NCI-H460 (cell line): ENCODE data around the gene HOXA9. TPM values are rescaled to one million over a fixed set of nuclear protein-coding genes. Genes with fewer than 3 reads are reported as not detected.

Experiments used
- DNase-seq: peaks from one replicate; pipeline ENCODE4 v3.0.0-alpha.2; 2016; ENCODE audit warnings: low read depth; ENCODE audit errors: extremely low read depth
- total RNA-seq: library from RNA; depleted of rRNA; stranded (reverse); fragments of >200 nt; shearing (Covaris generic); gene quantifications from 2 replicates; pipeline ENCODE4 v1.2.3, GENCODE V29; 2014

Gene HOXA9
- total RNA-seq, 1 experiment from 2014 or later: 7.8 TPM

DNA sequence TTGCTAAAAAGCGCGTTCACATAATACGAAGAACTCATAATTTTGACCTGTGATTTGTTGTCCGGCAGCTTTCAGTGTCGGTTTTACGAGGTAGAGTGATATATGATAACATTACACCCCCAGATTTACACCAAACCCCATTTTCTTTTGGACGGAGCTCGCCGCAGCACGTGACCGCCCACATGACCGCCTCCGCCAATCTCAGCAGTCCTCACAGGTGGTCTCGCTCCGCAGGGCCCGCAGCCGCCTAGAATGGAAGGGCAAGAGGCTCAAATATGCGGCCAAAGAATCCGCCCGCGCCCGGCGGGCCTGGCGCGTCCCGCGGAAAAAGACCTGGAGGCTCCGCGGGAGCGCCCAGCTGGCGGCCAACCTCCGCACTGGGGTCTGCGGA lies 8.8 kb downstream of the HOXA9 start, which contains the start of gene HOXA7:
Gene HOXA7, minus strand, starts transcription at position 168 of the 391 bp plus-strand sequence. Its CDS starts 130 bp downstream, at position 38.
- no peak for DNase-seq

DNA sequence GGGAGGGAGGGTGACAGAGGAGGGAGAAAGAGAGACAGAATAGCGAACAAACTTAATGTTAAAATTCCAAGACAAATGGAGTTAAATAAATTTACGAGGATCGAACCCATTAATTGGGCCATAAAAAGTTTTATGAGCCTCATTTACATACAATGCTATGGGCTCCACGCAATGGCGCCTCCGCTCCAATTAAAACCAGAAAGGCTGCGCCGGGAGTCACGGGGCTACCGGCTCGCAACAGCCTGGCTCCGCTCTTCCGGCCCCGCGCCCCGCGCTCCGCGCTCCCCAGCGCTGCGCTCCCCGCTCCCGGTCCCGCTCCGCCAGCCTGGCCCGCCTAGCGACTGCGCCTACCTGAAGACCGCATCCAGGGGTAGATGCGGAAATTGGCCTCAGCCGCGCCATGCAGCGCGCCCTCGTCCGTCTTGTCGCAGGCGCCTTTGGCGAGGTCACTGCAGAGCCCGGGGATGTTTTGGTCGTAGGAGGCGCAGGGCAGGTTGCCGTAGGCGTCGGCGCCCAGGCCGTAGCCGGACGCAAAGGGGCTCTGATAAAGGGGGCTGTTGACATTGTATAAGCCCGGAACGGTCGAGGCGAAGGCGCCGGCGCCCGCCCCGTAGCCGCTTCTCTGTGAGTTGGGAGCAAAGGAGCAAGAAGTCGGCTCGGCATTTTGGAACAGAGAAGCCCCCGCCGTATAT lies 9.4 kb downstream of the HOXA9 start:
- DNase-seq: no peak

DNA sequence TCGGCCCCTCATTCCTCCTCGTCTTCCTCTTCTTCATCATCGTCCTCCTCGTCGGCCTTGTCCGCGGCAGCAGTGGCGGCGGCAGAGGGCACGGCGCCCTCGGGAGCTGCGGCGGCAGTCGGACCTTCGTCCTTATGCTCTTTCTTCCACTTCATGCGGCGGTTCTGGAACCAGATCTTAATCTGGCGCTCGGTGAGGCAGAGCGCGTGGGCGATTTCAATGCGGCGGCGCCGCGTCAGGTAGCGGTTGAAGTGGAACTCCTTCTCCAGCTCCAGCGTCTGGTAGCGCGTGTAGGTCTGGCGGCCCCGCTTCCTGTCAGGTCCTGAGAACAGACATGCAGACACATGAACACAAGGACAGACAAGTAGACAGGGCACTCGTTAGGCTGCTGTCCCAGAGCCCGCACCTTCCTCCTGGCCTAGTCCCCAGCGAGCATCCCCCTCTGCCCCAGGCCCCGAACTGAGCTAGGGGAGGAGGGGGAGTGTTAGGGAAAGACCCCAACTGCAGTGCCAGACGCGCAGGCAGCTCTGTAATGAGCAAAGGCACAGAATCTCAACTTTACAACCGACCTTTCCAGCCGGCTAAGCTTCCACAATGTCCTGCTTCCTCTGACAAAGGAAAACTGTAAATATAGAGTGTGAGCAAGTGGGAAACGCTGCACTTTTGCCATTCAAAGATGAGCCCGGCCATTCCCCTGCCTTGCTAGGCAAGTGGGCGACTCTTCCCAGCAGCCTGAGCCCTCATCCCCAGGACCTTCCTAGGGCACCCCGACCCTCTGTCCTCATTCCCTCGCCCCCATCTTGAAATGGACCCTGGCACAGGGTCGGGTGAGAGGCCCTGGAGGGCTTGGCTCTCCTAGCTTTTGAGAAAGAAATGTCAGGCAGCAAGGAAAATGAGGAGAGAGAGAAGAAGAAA lies 10.2 kb downstream of the HOXA9 start:
- DNase-seq: no peak

DNA sequence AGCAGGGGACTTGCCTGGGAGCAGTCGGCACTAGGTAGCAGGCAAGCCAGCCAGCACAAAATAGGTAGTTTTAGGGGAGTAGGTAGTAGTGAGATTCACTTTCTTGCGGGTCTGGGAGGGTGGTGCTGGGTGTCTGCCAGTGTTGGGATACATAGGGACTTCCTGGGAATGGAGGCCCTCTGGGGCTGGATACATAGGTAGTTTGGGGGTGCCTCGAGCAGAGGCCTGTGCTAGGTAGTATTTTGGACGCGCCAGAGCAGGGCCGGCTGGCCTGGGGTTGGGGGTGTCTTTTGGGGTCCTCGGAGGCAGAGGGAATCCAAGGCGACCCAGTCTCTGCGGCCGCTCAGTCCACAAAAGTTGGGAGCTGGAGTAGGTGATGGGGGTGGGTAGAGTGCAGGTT lies 11.0 kb downstream of the HOXA9 start:
- no peak for DNase-seq

DNA sequence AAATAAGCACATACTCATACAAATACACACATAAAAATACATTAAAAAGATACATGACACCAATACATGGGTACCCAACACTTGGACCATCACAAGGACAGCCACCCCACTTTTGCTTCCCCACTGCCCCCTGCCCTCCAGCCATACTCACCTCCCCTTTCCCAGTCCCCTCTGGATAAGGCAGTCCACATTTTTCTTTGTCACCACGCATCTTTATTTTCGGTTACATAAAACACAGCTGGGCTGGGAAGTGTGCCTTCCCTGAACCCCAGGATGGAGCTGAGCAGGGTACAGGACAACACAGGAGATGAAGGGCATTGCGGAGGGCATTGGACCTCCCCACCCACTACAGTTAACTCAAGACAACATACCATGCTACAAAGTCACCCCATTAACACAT lies 11.8 kb downstream of the HOXA9 start:
- DNase-seq: no peak

DNA sequence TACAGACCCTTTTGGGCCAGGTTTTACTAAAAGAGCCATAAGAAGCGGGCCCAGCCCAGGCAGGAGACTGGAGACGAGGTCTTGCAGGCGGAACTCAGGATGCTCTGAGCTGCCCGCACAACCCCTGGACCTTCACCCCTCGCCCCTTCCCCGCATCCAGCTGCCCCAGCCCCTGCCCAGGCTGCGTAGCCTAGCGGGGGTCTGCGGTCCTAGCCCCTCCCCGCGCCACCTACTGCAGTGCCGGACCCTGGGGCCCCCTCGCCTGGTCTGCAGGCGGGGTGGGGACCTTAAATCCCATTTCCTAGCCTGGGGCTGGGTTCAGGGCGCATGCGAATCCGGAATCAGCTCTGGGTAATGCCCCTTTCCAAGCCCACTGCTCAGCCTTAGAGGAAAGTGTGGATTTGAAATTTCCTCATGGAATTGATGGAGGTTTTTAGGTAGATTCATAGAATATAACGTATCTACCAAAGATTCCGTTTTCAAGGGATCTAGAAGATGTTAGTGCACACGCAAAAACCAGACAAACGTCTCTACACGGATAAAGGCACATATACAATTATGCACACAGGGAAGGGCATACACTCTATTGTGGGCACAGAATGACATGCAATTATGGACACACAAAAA lies 12.4 kb downstream of the HOXA9 start:
- no peak for DNase-seq

DNA sequence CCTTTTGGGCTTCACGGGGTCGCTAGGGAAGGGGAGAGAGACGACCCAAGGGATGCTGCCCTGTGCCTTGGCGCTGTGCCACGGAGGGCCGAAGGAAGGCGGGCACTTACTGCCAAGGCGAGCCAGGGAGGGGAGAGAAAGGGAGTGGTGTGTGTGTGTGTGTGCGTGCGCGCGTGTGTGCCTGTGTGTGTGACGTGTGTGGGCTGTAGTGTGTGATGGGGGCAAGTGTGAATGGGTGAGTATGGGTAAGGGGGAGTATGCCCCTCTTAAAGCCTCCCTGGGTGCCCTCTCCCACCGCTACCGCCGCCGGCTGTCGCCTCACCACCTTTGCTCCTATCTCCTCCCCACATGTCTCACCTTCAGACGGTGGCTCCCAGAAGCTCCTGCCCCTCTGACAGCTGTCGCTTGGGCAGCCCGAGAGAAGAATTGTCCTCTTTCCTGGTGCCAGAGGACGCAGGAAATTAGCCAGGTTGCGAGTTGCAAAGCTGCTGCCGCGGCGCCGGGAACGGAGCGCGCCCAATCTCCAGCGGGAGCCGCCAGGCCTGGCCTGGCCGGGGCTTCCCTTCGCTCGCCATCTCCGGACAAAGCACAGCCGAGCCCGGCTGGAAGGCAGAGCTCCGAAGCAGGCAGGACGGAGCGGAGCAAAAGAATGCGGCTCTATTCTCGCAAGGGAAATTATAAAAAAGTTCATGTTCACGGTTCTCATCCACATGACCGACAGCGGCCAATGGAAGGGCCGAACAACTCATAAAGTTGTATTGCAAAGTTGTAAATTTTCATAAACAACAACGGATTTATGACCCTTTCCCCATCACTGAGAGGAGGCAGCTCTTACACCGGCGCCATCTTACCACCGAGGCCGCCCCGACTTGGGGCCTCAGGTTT lies 13.2 kb downstream of the HOXA9 start, which contains the start of gene HOXA3:
Gene HOXA3, minus strand, starts transcription at position 653 of the 885 bp plus-strand sequence. CDS start 41,943 bp downstream, outside the sequence.
- DNase-seq: no peak

DNA sequence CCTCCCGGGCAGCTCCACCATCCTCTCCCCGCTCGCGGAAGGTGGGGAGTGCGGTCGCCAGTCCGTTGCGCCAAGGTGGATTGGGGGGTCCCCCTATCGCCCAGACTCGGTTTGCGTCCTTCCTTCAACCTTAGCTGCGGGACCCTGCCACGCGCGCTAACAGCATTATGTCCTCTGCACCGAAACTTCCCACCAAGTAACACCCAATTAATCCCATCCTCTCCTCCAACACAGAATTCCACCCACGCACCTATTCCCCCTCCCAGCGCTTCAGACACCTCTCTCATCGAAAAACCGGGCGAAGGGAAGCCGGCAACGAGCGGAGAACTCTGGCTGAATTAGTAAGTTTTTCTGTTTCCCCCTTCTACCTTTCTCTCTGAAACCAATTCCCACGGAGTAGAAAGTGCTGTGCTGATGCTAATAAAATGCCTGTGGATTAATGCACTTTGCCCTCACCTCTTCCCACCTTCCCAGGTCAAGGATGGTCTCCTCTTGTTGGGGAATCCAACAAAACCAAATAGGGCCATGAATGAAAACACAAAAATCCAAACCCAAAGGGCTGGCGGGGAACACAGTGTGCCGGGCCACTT lies 13.9 kb downstream of the HOXA9 start:
- DNase-seq: no peak

DNA sequence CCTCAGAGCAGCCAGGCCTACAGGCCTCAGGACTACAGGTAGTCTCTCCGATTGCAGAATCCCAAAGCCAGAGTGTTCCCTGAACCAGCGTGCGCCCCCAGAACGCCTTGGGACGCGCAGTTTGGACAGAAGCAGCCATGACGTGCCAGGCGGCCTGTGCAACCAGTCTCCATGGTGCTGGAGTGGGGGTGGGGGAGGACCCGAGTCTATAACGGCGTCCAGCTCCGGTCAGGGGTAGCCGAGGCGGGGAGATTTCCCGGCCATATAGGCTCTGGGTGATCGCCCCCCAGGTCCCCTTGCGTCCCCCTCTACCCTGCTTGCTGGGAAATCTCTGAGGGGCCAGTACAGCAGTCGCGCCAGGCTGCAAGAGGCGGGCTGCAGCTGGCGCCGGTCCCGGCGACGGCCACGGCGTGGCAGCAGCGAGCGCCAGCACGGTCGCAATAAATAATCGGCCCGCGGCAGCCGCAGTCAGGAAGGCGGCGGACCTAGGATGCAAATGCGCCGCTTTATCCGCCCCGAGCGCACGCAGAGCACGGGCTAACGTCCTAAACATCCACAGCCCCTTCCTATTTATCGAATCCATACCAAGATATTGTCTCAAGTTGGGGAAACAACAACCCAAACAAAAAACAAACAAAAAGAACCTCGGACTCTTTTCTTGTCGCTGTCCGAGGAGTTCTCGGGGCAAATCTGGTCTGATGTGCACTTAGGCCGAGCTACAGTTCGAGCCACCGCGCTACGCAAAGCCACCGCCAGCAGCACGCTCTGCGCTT lies 14.6 kb downstream of the HOXA9 start:
- peak; percentile 72 for DNase-seq

DNA sequence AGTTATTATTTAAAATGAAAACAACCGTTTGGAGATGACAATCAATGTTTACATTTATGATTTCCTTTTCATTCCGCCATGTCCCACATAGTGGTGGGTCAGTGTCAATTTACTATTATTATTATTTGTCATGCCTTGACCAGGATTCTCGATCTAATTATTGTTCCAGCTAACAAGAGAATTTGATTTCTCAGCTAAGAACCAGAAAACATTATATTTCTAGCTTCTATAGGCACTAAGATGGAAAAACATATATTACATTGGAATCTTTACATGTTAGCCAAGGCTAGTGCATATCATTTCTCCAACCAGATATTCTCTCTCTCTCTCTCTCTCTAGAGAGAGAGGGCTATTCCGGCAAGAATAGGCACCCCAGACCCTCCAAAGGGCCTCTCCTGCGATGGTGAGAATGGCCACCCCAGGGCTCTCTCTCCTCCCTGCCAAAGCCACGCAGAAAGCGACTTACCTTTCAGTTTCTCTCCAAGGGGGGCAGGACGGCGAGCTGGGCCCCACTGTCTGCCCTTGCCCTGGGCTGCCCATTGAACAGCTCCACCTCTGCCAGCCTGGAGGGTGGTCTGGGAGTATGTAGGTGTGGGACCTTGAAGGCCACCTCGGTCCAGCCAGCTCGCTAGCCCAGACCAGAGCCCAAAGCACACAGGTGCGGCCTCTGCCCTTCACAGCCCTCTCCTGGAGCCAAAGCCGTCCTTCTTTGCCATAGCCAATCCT lies 15.3 kb downstream of the HOXA9 start:
- no peak for DNase-seq

DNA sequence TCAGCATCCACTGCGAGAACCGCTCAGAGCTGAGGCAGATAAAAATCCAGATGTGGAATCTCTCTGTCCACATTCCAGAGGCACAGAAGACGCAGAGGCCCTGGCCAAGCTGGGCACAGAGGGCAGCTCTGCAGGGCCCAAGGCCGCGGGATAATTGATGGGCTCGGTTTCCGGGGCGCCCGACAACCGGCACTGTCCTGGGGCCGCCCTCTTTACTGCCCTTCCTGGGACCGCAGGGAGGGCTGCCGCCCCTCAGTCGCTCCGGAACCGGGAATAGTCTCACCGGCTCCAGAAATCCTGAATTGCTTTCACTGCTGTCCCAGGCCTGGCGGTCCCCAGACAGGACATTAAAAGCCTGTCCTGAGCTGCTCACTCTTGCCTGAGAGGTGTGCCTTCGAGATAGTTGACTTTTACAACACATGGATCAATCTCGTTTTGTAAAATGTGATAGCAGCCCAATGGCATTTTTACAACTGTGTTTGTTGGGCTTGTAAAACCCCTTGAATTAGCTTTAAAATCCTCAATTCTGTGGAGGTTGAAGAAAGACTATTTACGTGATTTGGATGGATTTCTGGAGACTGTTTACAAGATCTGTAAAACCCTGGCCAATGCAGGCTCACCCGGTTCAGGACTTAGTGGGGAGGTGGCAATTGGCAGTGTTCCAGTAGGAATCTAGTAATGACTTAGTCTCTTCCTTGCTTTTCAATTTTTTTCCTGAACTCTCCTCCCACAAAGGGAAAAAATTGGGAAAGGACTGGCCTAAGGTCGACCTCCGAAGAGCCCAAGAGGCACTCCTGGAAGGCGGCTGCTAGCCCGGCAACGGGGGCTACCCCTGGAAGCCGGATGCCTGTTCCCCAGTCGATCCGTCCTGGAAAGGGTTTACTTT lies 16.3 kb downstream of the HOXA9 start:
- no peak for DNase-seq

DNA sequence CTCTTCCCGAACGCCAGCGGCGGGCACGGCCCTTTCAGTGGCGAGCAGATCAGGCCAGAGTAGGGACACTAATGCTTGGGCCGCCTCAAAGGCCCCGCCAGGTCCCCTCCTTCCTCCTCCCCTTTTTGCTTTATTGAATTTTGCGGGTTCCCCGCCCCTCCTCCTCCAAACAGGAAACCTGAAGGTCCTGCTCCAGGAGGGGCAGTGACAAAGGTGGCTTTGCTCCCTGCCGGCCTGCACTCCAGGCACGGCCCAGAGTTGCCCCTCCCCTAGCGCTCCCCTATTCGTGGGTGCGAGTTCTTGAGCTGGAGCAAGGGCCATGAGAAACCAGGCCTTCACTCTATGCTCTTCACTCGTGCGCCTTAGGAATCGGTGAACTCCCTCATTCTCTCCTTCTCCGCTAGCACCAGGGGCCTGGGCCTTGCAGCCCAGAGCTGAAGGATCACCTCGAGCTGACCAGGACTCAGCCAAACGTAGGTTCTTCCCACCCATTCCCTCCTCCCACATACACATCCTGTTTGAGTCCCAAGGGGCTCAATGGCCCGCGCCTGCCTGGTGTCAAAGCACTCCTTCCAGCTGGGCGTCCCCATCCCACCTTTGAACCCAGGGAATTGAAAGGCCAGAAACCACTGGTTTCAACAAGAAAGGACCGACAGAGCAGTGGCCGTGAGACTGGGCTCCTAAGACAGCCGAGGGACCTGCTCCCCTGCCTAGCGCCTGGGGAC lies 17.1 kb downstream of the HOXA9 start:
- no peak for DNase-seq

DNA sequence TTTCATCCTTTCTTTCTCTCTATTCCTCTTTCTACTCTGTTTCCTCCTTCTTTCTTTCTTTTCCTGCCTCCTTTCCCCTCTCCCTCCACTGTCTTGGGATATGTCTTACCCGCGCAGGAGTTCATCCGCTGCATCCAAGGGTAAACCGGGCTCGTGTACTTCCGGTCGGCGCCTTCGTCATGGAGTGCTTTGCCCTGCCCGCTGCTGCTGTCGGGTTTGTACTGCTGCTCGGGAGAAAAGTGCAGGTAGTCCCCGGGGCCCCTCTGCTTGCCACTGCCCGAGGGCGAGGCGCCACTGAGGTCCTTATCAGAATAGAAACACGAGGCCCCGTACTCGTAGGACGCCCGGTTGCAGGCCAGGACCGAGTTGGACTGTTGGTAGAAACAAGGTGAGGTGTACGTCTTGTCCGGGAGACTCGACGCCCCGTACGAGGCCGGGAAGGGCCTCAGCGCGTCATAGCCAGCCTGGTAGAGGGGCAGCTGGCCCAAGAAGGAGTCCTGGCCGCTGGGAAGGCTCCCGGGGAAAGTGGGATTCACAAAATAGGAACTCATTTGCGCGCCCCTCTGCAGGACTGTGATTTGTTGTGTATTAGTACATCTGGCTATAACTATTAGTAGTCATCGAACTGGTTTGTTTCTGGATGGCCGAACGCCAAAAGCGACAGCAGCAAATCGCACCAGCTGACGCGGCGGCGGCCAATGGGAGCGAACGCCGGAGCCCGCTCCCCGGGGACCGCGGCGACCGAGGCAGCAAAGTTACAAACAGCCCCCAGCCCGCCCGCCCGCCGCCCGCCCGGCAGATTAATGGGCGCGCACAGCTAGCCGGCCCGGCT lies 17.9 kb downstream of the HOXA9 start, which contains the start of gene HOXA6:
Gene HOXA6, minus strand, starts transcription at position 576 of the 832 bp plus-strand sequence. Its CDS starts 25 bp downstream, at position 551.
- no peak for DNase-seq

DNA sequence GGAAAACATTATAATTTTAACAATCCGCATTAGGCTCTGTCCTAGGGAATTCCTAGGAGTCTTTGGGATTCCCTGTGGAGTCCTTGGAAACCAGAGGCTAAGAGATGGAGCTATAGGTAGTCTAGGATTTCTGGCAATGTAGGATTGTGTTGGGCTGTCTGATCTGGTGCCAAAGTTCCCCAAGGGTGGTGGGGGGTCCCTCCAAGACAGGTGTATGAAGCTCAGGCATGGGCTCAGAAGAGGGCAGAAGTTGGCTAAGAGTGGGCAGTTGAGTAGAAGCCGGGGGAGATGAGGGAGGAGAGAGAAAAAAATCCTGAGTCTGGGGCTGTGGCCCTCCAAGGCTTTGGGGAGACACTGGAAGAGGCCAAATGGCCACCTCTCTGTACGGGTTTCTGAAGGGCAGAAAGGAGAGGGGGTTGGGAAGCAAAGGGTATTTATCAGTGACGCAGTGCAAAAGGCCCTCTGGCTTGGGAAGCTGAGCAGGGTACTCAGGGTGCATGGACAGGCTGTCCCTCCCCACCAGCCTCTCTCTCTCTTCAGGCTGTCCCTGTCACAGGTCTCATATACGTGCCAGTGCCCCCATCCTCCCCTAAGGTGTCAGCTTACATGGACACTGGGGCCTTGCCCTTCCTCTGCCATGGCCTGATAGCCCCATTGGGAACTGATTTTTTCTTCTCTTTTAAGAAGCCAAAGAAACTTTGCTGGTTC lies 18.7 kb downstream of the HOXA9 start:
- DNase-seq: no peak

DNA sequence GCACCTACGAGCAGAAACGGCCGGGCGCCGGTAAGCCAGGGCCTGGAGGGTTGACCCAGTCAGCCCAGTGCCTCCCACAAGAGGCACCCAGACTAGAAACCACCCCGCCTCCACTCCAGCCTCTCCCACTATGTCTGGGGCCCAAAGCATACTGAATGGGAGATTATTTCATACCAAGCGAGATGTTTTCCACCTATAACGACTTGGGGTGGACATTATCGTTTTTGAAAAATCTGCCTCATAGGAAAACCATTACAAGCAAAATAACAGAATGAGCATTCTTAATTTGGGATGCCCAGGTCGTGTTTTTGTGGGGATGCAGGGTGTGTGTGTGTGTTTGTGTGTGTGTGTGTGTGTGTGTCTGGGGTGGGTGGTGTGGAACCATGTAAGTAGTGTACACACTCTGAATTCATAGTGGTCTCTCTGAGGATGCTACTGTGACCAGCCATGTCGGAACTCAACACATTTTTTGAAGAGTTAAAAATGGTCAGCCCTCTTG lies 19.4 kb downstream of the HOXA9 start:
- DNase-seq: no peak
